Panc1 (cell line): Measurements from ENCODE around the gene FCHSD2. TPM values are rescaled to one million over a fixed set of nuclear protein-coding genes. Genes with fewer than 3 reads are reported as not detected.

Source experiments
- ATAC-seq: fragments of 200-7000 bp; cut with Tn5 transposase; 2 replicates; pipeline ENCODE4 v1.9.1; 2020; ENCODE audit warnings: mild to moderate bottlenecking, moderate library complexity
- BruUV-seq: library from RNA; stranded (reverse); fragments of 400-500 nt; replicated peaks from 2 replicates; lab custom pipeline; 2021; lab: Mats Ljungman, UMichigan
- CTCF ChIA-PET: fragments of 300-600 bp; sonication (Branson Sonifier 250); formaldehyde crosslinking; loops from one replicate; lab custom pipeline; 2022; ENCODE audit warnings: antibody characterized with exemption; lab: Charles Lee
- POLR2A ChIA-PET: fragments of 300-600 bp; sonication (Branson Sonifier 250); formaldehyde crosslinking; loops from one replicate; lab custom pipeline; 2022; ENCODE audit warnings: antibody characterized with exemption; lab: Charles Lee
- DNase-seq: peaks from one replicate; pipeline ENCODE4 v3.0.0-alpha.2; 2010; ENCODE audit warnings: low read depth, low spot score
- H3K27ac ChIP-seq: 2 replicates; pipeline ENCODE4 v1.5.1; 2011; ENCODE audit warnings: mild to moderate bottlenecking, low read length, inconsistent platforms
- H3K27me3 ChIP-seq: fragments of 200-500 bp; sonication (Bioruptor generic); 2 replicates; pipeline ENCODE4 v1.6.0; 2014; ENCODE audit warnings: low read length, inconsistent platforms; ENCODE audit not compliant: control insufficient read depth, insufficient read depth
- H3K36me3 ChIP-seq: fragments of 200-500 bp; sonication (Bioruptor generic); 2 replicates; pipeline ENCODE4 v1.5.1; 2014; ENCODE audit warnings: inconsistent platforms, mild to moderate bottlenecking, low read length, moderate library complexity; ENCODE audit not compliant: control insufficient read depth, insufficient read depth
- H3K4me1 ChIP-seq: 2 replicates; pipeline ENCODE4 v1.5.1; 2011; ENCODE audit warnings: inconsistent platforms, mild to moderate bottlenecking, low read length, moderate library complexity; ENCODE audit not compliant: control insufficient read depth, insufficient read depth
- H3K4me3 ChIP-seq, 2 experiments: 2 replicates each; pipeline ENCODE4 v1.5.1; 2011 to 2012; ENCODE audit warnings: low read depth in 2 of 2, low read length in 2 of 2, mild to moderate bottlenecking in 2 of 2, inconsistent platforms in 1 of 2, moderate library complexity in 1 of 2
- H3K9me3 ChIP-seq: fragments of 200-500 bp; sonication (Bioruptor generic); 2 replicates; pipeline ENCODE4 v1.5.1; 2014; ENCODE audit warnings: low read depth, mild to moderate bottlenecking, inconsistent platforms, low read length, moderate library complexity; ENCODE audit not compliant: control insufficient read depth, insufficient read depth
- CTCF ChIP-seq: fragments of 450-650 bp; IDR thresholded peaks from 2 replicates; pipeline ENCODE4 v1.5.1; 2017; ENCODE audit warnings: mild to moderate bottlenecking
- POLR2AphosphoS5 ChIP-seq: IDR thresholded peaks from 2 replicates; pipeline ENCODE4 v1.6.1; 2012; ENCODE audit warnings: mild to moderate bottlenecking, low read depth, low read length, moderate library complexity
- REST ChIP-seq, 2 experiments: IDR thresholded peaks; 2 replicates each; pipeline ENCODE4 v1.6.1; 2011 to 2012; ENCODE audit warnings: low read depth in 2 of 2, control low read depth in 1 of 2, low read length in 1 of 2, mild to moderate bottlenecking in 1 of 2, moderate library complexity in 1 of 2; ENCODE audit not compliant: insufficient read depth in 1 of 2
- in situ Hi-C: cut with HindIII; loops from 2 replicates; pipeline ENCODE4 v1.10.0; 2016; ENCODE audit warnings: low sequenced_read_pairs, low pct_unique_long_range_greater_than_20kb
- intact Hi-C: fragments of 100-400 bp; cut with micrococcal nuclease; formaldehyde crosslinking; loops from one replicate; pipeline ENCODE4 v1.10.0; 2022; ENCODE audit not compliant: unreplicated experiment
- total RNA-seq: library from RNA; stranded (reverse); gene quantifications from one replicate; pipeline ENCODE4 v1.2.1, GENCODE V29; 2021; ENCODE audit not compliant: unreplicated experiment

The FCHSD2 gene
- total RNA-seq, 1 experiment from 2014 or later: 31.8 TPM

DNA sequence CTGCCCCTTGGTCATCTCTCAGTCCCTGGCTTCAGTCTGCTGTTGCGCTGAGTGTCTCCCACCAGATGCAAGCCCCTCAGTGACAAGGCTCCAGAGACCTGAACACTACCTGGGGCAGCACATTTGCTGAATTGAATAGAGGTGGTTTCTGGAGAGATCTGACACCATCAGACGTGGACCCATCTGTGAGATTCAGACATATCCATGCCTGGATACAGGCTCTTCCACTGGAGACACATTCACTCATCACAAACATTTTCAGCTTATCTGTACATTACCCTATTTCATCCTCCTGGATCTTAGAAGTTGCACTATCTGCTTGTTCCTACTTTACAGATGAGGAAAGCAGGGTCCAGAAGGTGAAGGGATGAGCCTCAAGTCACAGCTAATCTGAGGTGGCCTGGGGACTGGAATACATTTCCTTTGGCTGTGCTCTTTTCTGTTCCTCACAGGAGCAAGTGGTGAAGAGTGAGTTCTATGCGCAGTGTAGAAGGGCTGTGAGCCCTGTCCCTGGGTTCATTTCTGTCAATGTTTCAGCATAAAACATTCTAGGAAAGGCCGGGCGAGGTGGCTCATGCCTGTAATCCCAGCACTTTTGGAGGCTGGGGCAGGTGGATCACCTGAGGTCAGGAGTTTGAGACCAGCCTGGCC is 308.9 kb downstream of the FCHSD2 start:
- ATAC-seq: no peak
- CTCF ChIA-PET: interaction anchor here (0.7 to 1.5 kb wide), 2 partner anchors 410 to 634 kb away, joined by 5 read pairs; no protein-coding TSS in a partner anchor
- no peaks in the 10 kb centered on the region for H3K36me3 ChIP-seq
- in situ Hi-C loops (no loop called here), intact Hi-C loops (loop anchor here (5.0 kb wide), 1 partner anchor 409 kb away; no protein-coding TSS in a partner anchor)
- H3K4me1 ChIP-seq: 0 out of 2 replicates have a peak, but pooled peaks cover 4% of the 10 kb centered on the region
- no peaks in the 10 kb centered on the region for H3K9me3 ChIP-seq
- TF ChIP-seq CTCF: no peak
- DNase-seq: no peak
- no peak overlapping the region for H3K27ac ChIP-seq
- H3K27me3 ChIP-seq: no peaks in the 10 kb centered on the region
- no TSS peak for BruUV-seq
- no peak overlapping the region for H3K4me3 ChIP-seq
- POLR2A ChIA-PET: no interaction called here

GRCh38 chr11:72832301-72833082 is 309.6 kb downstream of the FCHSD2 start:
- TF ChIP-seq REST (IDR thresholded peaks at IDR 0.05; ENCODE audit: insufficient read depth in 1 of 2, low read depth in 2 of 2, low read length in 1 of 2): no peak
- no peak for TF ChIP-seq POLR2AphosphoS5
- DNase-seq: no peak
- in situ Hi-C loops (no loop called here), intact Hi-C loops (loop anchor here (5.0 kb wide), 1 partner anchor 410 kb away; no protein-coding TSS in a partner anchor)
- ChIA-PET POLR2A (no interaction called here), CTCF (interaction anchor here (1.2 to 3.3 kb wide), 5 partner anchors 107 to 410 kb away, joined by 3 to 15 read pairs (median 5); no protein-coding TSS in a partner anchor)
- Histone ChIP-seq H3K4me1 (0 out of 2 replicates have a peak, but pooled peaks cover 4% of the 10 kb centered on the region), H3K27me3 (no peaks in the 10 kb centered on the region), H3K9me3 (no peaks in the 10 kb centered on the region), H3K27ac (no peak overlapping the region), H3K36me3 (no peaks in the 10 kb centered on the region), H3K4me3 (no peak overlapping the region)
- ATAC-seq: no peak
- no TSS peak for BruUV-seq
